ENCODE results near the gene ATP11A.

- TF ChIP-seq ZNF830 (CRISPR knock-in tag; IDR thresholded peaks at IDR 0.05) (no peak), BMI1 (IDR thresholded peaks at IDR 0.05; ENCODE audit: low read length) (no peak), CTCF (IDR thresholded peaks at IDR 0.05 in 2 of 3, conservative IDR thresholded peaks at IDR 0.05 in 1 of 3; ENCODE audit: insufficient read depth in 2 of 3, low read depth in 1 of 3, low read length in 3 of 3) (no peak), ZSCAN32 (CRISPR knock-in tag; IDR thresholded peaks at IDR 0.05) (no peak), ZNF197 (CRISPR knock-in tag; IDR thresholded peaks at IDR 0.05; ENCODE audit: low read depth) (no peak), POLR2A (conservative IDR thresholded peaks at IDR 0.05) (no peak), MYC (IDR thresholded peaks at IDR 0.05; ENCODE audit: low read depth, low read length) (no peak), MYC (CRISPR knock-in tag; IDR thresholded peaks at IDR 0.05; ENCODE audit: borderline replicate concordance, low read depth) (no peak), SP1 (CRISPR knock-in tag; IDR thresholded peaks at IDR 0.05) (no peak), TAF1 (IDR thresholded peaks at IDR 0.05; ENCODE audit: control insufficient read depth, extremely low read depth, insufficient read depth, low read length, severe bottlenecking) (no peak), CEBPZ (IDR thresholded peaks at IDR 0.05; ENCODE audit: borderline replicate concordance, low read depth, low read length) (no peak)
Measured at GRCh38 chr13:112750570-112750969, 60.7 kb downstream of the ATP11A start.
